ENCODE results near the gene GIPC3.
"Not testable (repeated sequence)": the region's sequence is repeated elsewhere in the genome, so short reads cannot be mapped to it uniquely, and the experiment has no call there.

Gene GIPC3

GRCh38 chr19:3576696-3577443 is 8.4 kb upstream of the GIPC3 start:
- DNase-seq = no peak

- no peak for DNase-seq
These were observed 7.4 kb upstream of the GIPC3 start for GRCh38 chr19:3577723-3578344.

GRCh38 chr19:3578390-3578789 is 6.9 kb upstream of the GIPC3 start:
- DNase-seq = no peak

GRCh38 chr19:3580156-3580934 is 4.9 kb upstream of the GIPC3 start:
- DNase-seq = no peak

GRCh38 chr19:3581792-3582191 is 3.5 kb upstream of the GIPC3 start:
- DNase-seq = not testable (repeated sequence)

- not testable (repeated sequence) for DNase-seq
These were observed 1.1 kb upstream of the GIPC3 start for GRCh38 chr19:3584036-3584802.

- DNase-seq = no peak
These were observed 899 bp downstream of the GIPC3 start for GRCh38 chr19:3586127-3586626.

- DNase-seq = no peak
These were observed 1.5 kb downstream of the GIPC3 start for GRCh38 chr19:3586707-3587346.

GRCh38 chr19:3589439-3589838 is 4.2 kb downstream of the GIPC3 start:
- DNase-seq = no peak

GRCh38 chr19:3589949-3590348 is 4.7 kb downstream of the GIPC3 start:
- DNase-seq = no peak

- DNase-seq = no peak
These were observed 5.8 kb downstream of the GIPC3 start for GRCh38 chr19:3590991-3591659.

- DNase-seq = no peak
These were observed 6.8 kb downstream of the GIPC3 start for GRCh38 chr19:3591876-3592613.

GRCh38 chr19:3593156-3593555 is 7.9 kb downstream of the GIPC3 start:
- DNase-seq = no peak

- no peak for DNase-seq
These were observed 10.3 kb downstream of the GIPC3 start for GRCh38 chr19:3595521-3596061.

GRCh38 chr19:3599776-3600187 is 14.5 kb downstream of the GIPC3 start:
- no peak for DNase-seq

GRCh38 chr19:3601021-3601420 is 15.7 kb downstream of the GIPC3 start:
- no peak for DNase-seq

- no peak for DNase-seq
These were observed 18.0 kb downstream of the GIPC3 start for GRCh38 chr19:3603121-3603811.

- no peak for DNase-seq
These were observed 19.1 kb downstream of the GIPC3 start for GRCh38 chr19:3604227-3604986.

- no peak for DNase-seq
These were observed 19.7 kb downstream of the GIPC3 start for GRCh38 chr19:3604987-3605343.
